CD14-positive monocyte (primary cell): ENCODE data around the gene MEP1A. TPM values are rescaled to one million over a fixed set of nuclear protein-coding genes. Genes with fewer than 3 reads are reported as not detected.

Experiments
- DNase-seq, 3 donors: peaks; one replicate each; pipeline ENCODE4 v3.0.0-alpha.2; 2011 to 2022
- H2AFZ ChIP-seq: 2 replicates; pipeline ENCODE4 v1.6.0; 2012; ENCODE audit warnings: mild to moderate bottlenecking, low read depth, low read length, inconsistent platforms; ENCODE audit not compliant: insufficient read depth, poor library complexity, severe bottlenecking
- H3K27ac ChIP-seq, 2 donors: 1 replicate in 1 of 2; 2 replicates in 1 of 2; pipeline ENCODE4 v1.5.1; 2012 to 2013; ENCODE audit warnings: low read length in 2 of 2, control low read depth in 1 of 2, inconsistent platforms in 1 of 2, low read depth in 1 of 2, mild to moderate bottlenecking in 1 of 2
- H3K27me3 ChIP-seq, 2 donors: one replicate each; pipeline versions ENCODE4 v1.6.0 to v1.6.1; 2011 to 2013; ENCODE audit warnings: low read length in 2 of 2; ENCODE audit not compliant: control insufficient read depth in 2 of 2, insufficient read depth in 2 of 2
- H3K36me3 ChIP-seq, 2 donors: replicated peaks in 1 of 2; 1 replicate in 1 of 2; 2 replicates in 1 of 2; pipeline versions ENCODE4 v1.5.1 to v1.6.1; 2012 to 2013; ENCODE audit warnings: low read length in 2 of 2, control low read depth in 1 of 2, inconsistent platforms in 1 of 2, mild to moderate bottlenecking in 1 of 2; ENCODE audit not compliant: insufficient read depth in 2 of 2, control insufficient read depth in 1 of 2
- H3K4me1 ChIP-seq, 2 donors: 1 replicate in 1 of 2; 2 replicates in 1 of 2; pipeline versions ENCODE4 v1.5.1 to v1.6.1; 2012 to 2013; ENCODE audit warnings: low read length in 2 of 2, control low read depth in 1 of 2, inconsistent platforms in 1 of 2, mild to moderate bottlenecking in 1 of 2, moderate library complexity in 1 of 2; ENCODE audit not compliant: insufficient read depth in 2 of 2, control insufficient read depth in 1 of 2
- H3K4me2 ChIP-seq: replicated peaks from 2 replicates; pipeline ENCODE3; 2012; ENCODE audit warnings: low read length, moderate library complexity, mild to moderate bottlenecking; ENCODE audit not compliant: poor library complexity, severe bottlenecking; ENCODE audit errors: extremely low read depth
- H3K4me3 ChIP-seq, 3 experiments: fragments of 200-600 bp in 1 of 3; sonication (generic) in 1 of 3; replicated peaks in 1 of 3; 1 replicate in 2 of 3; 2 replicates in 1 of 3; pipeline ENCODE4 v1.5.1; 2011 to 2013; ENCODE audit warnings: low read length in 3 of 3, mild to moderate bottlenecking in 3 of 3, control low read depth in 2 of 3, low read depth in 2 of 3, inconsistent platforms in 1 of 3, moderate library complexity in 1 of 3
- H3K79me2 ChIP-seq: 2 replicates; pipeline ENCODE4 v1.6.0; 2012; ENCODE audit warnings: mild to moderate bottlenecking, control low read depth, inconsistent platforms, low read length, moderate library complexity; ENCODE audit not compliant: insufficient read depth
- H3K9ac ChIP-seq: 2 replicates; pipeline ENCODE4 v1.6.0; 2017; ENCODE audit warnings: low read length, mild to moderate bottlenecking; ENCODE audit not compliant: insufficient read depth, poor library complexity, severe bottlenecking
- H3K9me3 ChIP-seq, 2 donors: replicated peaks in 1 of 2; 1 replicate in 1 of 2; 2 replicates in 1 of 2; pipeline versions ENCODE4 v1.5.1 to v1.6.1; 2012 to 2013; ENCODE audit warnings: low read length in 2 of 2, control low read depth in 1 of 2; ENCODE audit not compliant: control insufficient read depth in 1 of 2, insufficient read depth in 1 of 2
- H4K20me1 ChIP-seq: 2 replicates; pipeline ENCODE4 v1.6.0; 2012; ENCODE audit warnings: mild to moderate bottlenecking, low read length, control low read depth, moderate library complexity; ENCODE audit not compliant: insufficient read depth
- H3K27ac Mint-ChIP-seq, 7 donors: one replicate each; pipeline ENCODE4 v1.8.0; 2020; ENCODE audit warnings: mild to moderate bottlenecking in 7 of 7, mixed read lengths in 7 of 7, moderate library complexity in 6 of 7, inconsistent platforms in 2 of 7
- H3K27me3 Mint-ChIP-seq, 3 donors: one replicate each; pipeline ENCODE4 v1.8.0; 2021 to 2022; ENCODE audit warnings: low read depth in 3 of 3, mild to moderate bottlenecking in 3 of 3, mixed read lengths in 3 of 3, moderate library complexity in 3 of 3, inconsistent platforms in 1 of 3
- H3K36me3 Mint-ChIP-seq, 2 donors: one replicate each; pipeline ENCODE4 v1.8.0; 2020; ENCODE audit warnings: mixed read lengths in 2 of 2, inconsistent platforms in 1 of 2, mild to moderate bottlenecking in 1 of 2
- H3K4me1 Mint-ChIP-seq: one replicate; pipeline ENCODE4 v1.8.0; 2020; ENCODE audit warnings: mild to moderate bottlenecking, mixed read lengths
- H3K4me3 Mint-ChIP-seq, 2 donors: one replicate each; pipeline ENCODE4 v1.8.0; 2020; ENCODE audit warnings: mild to moderate bottlenecking in 2 of 2, mixed read lengths in 2 of 2, moderate library complexity in 1 of 2
- H3K9me3 Mint-ChIP-seq, 7 donors: one replicate each; pipeline ENCODE4 v1.8.0; 2020 to 2022; ENCODE audit warnings: mixed read lengths in 7 of 7, mild to moderate bottlenecking in 6 of 7, moderate library complexity in 6 of 7, inconsistent platforms in 2 of 7
- WGBS: methylation state at CpG from one replicate; pipeline ENCODE4 v1.1.5; 2013; ENCODE audit warnings: missing lambda C conversion rate; ENCODE audit not compliant: insufficient coverage; 5-methylcytosine and 5-hydroxymethylcytosine counted together
- intact Hi-C, 2 donors: fragments of 100-400 bp; cut with micrococcal nuclease; formaldehyde crosslinking; loops; one replicate each; pipeline versions ENCODE4 v1.15.0 to v1.15.1; 2023
- polyA plus RNA-seq, 3 donors: library from polyadenylated mRNA; depleted of rRNA in 1 of 3; unstranded in 2 of 3; stranded (reverse) in 1 of 3; fragments of 300-500 nt in 2 of 3; fragments of >200 nt in 1 of 3; fragmentation: Illumina TruSeq in 2 of 3; gene quantifications; 1 replicate in 2 of 3; 2 replicates in 1 of 3; pipeline ENCODE4 v1.2.3, GENCODE V29; 2012 to 2021
- TF ChIP-seq, protein P1 (sequence below): fragments of 200-600 bp; IDR thresholded peaks from one replicate; pipeline ENCODE4 v1.8.0; 2022; ENCODE audit warnings: antibody characterized with exemption, mild to moderate bottlenecking

Gene MEP1A
- polyA plus RNA-seq, 3 donors: 0.05 to 0.10 (median 0.07) TPM

DNA sequence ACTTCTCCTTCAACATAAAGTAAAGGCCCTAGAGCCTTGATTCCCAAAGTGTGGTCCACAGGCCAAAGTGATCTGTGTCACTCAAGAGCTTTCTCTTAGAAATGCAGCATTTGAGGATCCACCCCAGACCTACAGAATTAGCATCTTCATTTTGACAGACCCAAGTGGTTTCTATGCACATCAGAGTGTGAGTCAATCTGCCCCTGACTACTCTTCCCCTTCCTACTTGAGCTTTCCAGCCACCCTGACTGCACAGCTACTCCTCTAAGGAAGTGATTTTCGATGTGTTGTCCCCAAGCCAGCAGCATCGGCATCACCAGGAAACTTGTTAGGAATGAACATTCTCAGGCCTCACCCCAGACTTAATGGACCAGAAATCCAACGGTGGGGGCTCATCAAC, 2.6 kb downstream of the MEP1A start:
- no peaks in the 10 kb centered on the region for H3K79me2 ChIP-seq
- 100% methylated on average over 3 of the region's 3 CpGs for WGBS

DNA sequence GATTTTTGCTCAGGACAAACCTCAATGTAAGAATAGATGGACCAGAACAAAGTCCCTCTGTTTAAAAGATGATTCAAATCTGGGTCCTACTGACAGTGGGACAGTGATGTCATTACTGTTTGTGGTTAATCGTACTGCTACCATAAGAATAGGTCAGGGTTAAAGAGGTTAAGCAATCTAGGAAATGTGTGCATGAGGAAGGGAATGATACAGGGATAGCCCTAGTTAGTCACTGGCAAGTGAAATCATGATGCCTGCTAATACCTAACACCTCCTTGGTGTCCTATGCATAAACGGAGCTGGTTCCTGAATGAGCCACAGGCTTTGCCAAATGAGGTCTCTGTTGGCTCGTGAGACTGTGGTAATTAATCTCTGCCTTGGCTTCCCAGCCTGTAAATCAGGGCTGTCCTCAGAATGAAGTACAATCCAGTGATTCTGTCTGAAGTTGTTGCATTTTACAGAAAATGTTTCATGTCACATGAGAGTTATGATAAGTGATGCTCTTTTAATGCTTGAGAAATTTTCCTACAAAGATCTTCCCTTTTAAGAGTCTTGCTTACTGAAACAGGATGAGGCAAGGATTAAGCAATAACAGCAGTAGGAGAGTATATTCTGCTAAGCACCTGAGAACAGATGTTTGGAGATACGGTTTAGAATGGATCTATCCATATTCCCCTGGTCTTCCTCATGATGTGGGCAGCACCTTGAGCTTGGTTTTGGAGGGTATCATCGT, 3.8 kb downstream of the MEP1A start:
- Histone ChIP-seq H3K36me3 (no peaks in the 10 kb centered on the region), H3K9me3 (no peaks in the 10 kb centered on the region), H3K79me2 (no peaks in the 10 kb centered on the region), H2AFZ (no peak overlapping the region), H3K27me3 (no peaks in the 10 kb centered on the region), H3K4me3 (no peak overlapping the region), H3K9ac (no peak overlapping the region), H3K4me2 (no peak overlapping the region), H3K4me1 (no peaks in the 10 kb centered on the region), H3K27ac (no peak overlapping the region), H4K20me1 (no peaks in the 10 kb centered on the region)
- intact Hi-C loops: no loop called here
- TF ChIP-seq, protein P1, sequence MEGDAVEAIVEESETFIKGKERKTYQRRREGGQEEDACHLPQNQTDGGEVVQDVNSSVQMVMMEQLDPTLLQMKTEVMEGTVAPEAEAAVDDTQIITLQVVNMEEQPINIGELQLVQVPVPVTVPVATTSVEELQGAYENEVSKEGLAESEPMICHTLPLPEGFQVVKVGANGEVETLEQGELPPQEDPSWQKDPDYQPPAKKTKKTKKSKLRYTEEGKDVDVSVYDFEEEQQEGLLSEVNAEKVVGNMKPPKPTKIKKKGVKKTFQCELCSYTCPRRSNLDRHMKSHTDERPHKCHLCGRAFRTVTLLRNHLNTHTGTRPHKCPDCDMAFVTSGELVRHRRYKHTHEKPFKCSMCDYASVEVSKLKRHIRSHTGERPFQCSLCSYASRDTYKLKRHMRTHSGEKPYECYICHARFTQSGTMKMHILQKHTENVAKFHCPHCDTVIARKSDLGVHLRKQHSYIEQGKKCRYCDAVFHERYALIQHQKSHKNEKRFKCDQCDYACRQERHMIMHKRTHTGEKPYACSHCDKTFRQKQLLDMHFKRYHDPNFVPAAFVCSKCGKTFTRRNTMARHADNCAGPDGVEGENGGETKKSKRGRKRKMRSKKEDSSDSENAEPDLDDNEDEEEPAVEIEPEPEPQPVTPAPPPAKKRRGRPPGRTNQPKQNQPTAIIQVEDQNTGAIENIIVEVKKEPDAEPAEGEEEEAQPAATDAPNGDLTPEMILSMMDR: no peak
- peaks cover 6% of the 10 kb centered on the region for H3K4me1 Mint-ChIP-seq
- H3K4me3 Mint-ChIP-seq: no peak overlapping the region
- 40% methylated on average over 3 of the region's 5 CpGs for WGBS
- no peaks in the 10 kb centered on the region for H3K36me3 Mint-ChIP-seq
- DNase-seq: peak in 1 of 3 donors; percentile 64
- H3K27ac Mint-ChIP-seq: no peak overlapping the region
- peaks cover 0 to 1% (median 1%) of the 10 kb centered on the region in 3 donors for H3K27me3 Mint-ChIP-seq
- H3K9me3 Mint-ChIP-seq: peaks cover 0 to 3% (median 2%) of the 10 kb centered on the region in 7 donors

More for the DNA sequence above, 2.6 kb downstream of the MEP1A start:
- intact Hi-C loops: no loop called here
- H2AFZ ChIP-seq: no peak overlapping the region
- H3K27ac Mint-ChIP-seq: no peak overlapping the region
- peaks cover 0 to 3% (median 2%) of the 10 kb centered on the region in 7 donors for H3K9me3 Mint-ChIP-seq
- no peaks in the 10 kb centered on the region for H3K9me3 ChIP-seq
- no peaks in the 10 kb centered on the region for H3K27me3 ChIP-seq
- no peaks in the 10 kb centered on the region for H3K36me3 Mint-ChIP-seq
- no peak overlapping the region for H3K4me3 Mint-ChIP-seq
- H3K4me3 ChIP-seq: no peak overlapping the region
- no peak overlapping the region for H3K4me2 ChIP-seq
- H3K4me1 ChIP-seq: no peaks in the 10 kb centered on the region
- peaks cover 6% of the 10 kb centered on the region for H3K4me1 Mint-ChIP-seq
- H3K36me3 ChIP-seq: no peaks in the 10 kb centered on the region
- H3K27ac ChIP-seq: no peak overlapping the region
- no peak overlapping the region for H3K9ac ChIP-seq
- H4K20me1 ChIP-seq: no peaks in the 10 kb centered on the region
- DNase-seq: peak in 1 of 3 donors; percentile 38
- TF ChIP-seq, protein P1: no peak
- H3K27me3 Mint-ChIP-seq: peaks cover 0 to 5% (median 1%) of the 10 kb centered on the region in 3 donors
